Loucy (cell line): ENCODE data around the gene UPF1.

ENCODE experiments used
- H2AFZ ChIP-seq: fragments of 200-600 bp; sonication (generic); 2 replicates; pipeline ENCODE4 v1.6.0; 2016; ENCODE audit warnings: antibody characterized with exemption, mild to moderate bottlenecking, low read length, moderate library complexity
- H3F3A ChIP-seq: fragments of 200-600 bp; 2 replicates; pipeline ENCODE4 v1.6.0; 2016; ENCODE audit warnings: antibody characterized with exemption, low read depth, mild to moderate bottlenecking
- H3K27me3 ChIP-seq: fragments of 200-600 bp; sonication (generic); 2 replicates; pipeline ENCODE4 v1.6.1; 2014; ENCODE audit warnings: low read length, mild to moderate bottlenecking; ENCODE audit not compliant: insufficient read depth, poor library complexity, severe bottlenecking
- H3K36me3 ChIP-seq: fragments of 200-600 bp; sonication (generic); 2 replicates; pipeline ENCODE4 v1.6.1; 2016; ENCODE audit warnings: low read length; ENCODE audit not compliant: insufficient read depth
- H3K4me1 ChIP-seq: fragments of 200-600 bp; sonication (generic); 2 replicates; pipeline ENCODE4 v1.5.1; 2014; ENCODE audit warnings: low read length, mild to moderate bottlenecking; ENCODE audit not compliant: insufficient read depth, poor library complexity, severe bottlenecking
- H3K4me2 ChIP-seq: fragments of 200-600 bp; sonication (generic); 2 replicates; pipeline ENCODE4 v1.6.0; 2014; ENCODE audit warnings: antibody characterized with exemption, low read length, low read depth, mild to moderate bottlenecking; ENCODE audit not compliant: poor library complexity, severe bottlenecking
- H3K4me3 ChIP-seq: fragments of 200-600 bp; sonication (generic); 2 replicates; pipeline ENCODE4 v1.5.1; 2014; ENCODE audit warnings: low read length, mild to moderate bottlenecking, mixed read lengths; ENCODE audit not compliant: poor library complexity, severe bottlenecking
- H3K79me2 ChIP-seq: fragments of 200-600 bp; sonication (generic); 2 replicates; pipeline ENCODE4 v1.6.1; 2014; ENCODE audit warnings: low read length; ENCODE audit not compliant: insufficient read depth
- H3K9ac ChIP-seq: fragments of 200-600 bp; sonication (generic); 2 replicates; pipeline ENCODE4 v1.6.0; 2014; ENCODE audit warnings: mild to moderate bottlenecking, low read depth, low read length, moderate library complexity; ENCODE audit not compliant: poor library complexity, severe bottlenecking
- H3K9me2 ChIP-seq: fragments of 200-600 bp; sonication (generic); replicated peaks from 2 replicates; pipeline ENCODE4 v1.6.1; 2016; ENCODE audit warnings: low read depth, low read length, mixed read lengths
- H3K9me3 ChIP-seq: fragments of 200-600 bp; sonication (generic); 2 replicates; pipeline ENCODE4 v1.6.1; 2014; ENCODE audit warnings: mild to moderate bottlenecking, antibody characterized with exemption, low read length, low read depth; ENCODE audit not compliant: insufficient read depth
- H4K20me1 ChIP-seq: fragments of 200-600 bp; sonication (generic); 2 replicates; pipeline ENCODE4 v1.6.0; 2014; ENCODE audit warnings: antibody characterized with exemption, low read length, mild to moderate bottlenecking; ENCODE audit not compliant: insufficient read depth, poor library complexity, severe bottlenecking
- CTCF ChIP-seq: fragments of 200-600 bp; sonication (generic); conservative IDR thresholded peaks from 2 replicates; pipeline ENCODE4 v1.5.1; 2014; ENCODE audit warnings: mild to moderate bottlenecking, antibody characterized with exemption, low read length
- EZH2phosphoT487 ChIP-seq: fragments of 200-600 bp; IDR thresholded peaks from 2 replicates; pipeline ENCODE4 v1.6.1; 2018; ENCODE audit warnings: antibody characterized with exemption, mild to moderate bottlenecking, moderate library complexity, borderline replicate concordance

The UPF1 gene

DNA sequence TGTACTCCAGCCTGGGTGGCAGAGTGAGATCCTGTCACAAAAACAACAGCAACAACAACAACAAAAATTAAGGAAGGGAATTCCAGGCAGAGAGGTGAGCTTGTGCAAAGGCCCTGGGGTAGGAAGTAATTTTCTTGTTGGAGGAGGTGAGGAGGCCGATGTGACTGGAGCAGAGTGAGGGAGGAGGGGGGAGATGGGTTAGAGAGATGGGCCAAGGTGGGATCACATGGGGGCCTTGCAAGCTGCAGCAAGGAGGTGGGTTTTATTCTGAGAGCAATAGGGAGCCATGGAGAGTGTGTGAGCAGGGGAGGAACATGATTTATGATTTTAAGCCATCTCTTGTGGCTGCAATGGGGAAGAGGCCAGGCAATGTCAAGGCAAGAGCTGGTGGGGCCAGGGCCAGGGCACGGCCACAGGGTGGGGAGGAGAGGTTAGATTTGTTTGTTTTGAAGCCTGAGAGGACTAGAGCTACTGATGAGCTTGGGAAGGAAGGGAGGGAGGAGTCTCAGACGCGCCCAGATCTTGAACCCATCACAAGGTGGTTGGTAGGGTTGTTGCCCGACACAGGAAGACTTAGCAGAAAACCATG is 28.1 kb upstream of the UPF1 start:
- Histone ChIP-seq H4K20me1 (no peaks in the 10 kb centered on the region), H3K4me3 (no peak overlapping the region), H3K9me3 (no peaks in the 10 kb centered on the region), H3K79me2 (no peaks in the 10 kb centered on the region), H3K36me3 (no peaks in the 10 kb centered on the region), H3F3A (no peaks in the 10 kb centered on the region), H3K4me1 (no peaks in the 10 kb centered on the region), H3K4me2 (no peak overlapping the region), H3K27me3 (no peaks in the 10 kb centered on the region), H3K9me2 (no peaks in the 10 kb centered on the region), H2AFZ (no peak overlapping the region), H3K9ac (no peak overlapping the region)
- TF ChIP-seq CTCF, result no peak
- no peak for TF ChIP-seq EZH2phosphoT487

DNA sequence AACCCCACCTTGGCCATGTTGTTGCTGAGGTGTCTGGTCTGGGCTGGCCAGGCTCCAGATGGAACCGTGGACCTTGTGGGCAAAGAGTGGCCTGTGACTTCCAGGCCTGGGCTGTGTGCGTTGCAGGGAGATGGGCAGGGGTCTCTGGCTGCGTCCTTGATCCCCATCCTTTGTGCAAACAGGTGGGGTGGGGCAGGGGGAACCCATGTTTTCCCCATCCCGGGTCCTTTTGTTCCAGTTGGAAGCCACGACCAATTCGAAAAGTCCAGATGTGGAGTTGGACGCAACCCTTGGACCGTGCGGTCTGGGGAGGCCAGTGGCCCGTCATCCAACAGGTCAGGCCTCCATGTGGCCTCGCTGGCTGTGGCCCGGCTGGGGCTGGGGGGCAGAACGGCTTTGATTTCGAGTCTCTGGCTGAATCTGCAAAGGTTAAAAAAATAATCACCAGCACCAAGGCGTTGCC is 27.6 kb upstream of the UPF1 start:
- no peaks in the 10 kb centered on the region for H3F3A ChIP-seq
- H3K9me3 ChIP-seq, result no peaks in the 10 kb centered on the region
- H3K4me2 ChIP-seq, result no peak overlapping the region
- no peak overlapping the region for H3K9ac ChIP-seq
- H3K9me2 ChIP-seq, result no peaks in the 10 kb centered on the region
- H3K27me3 ChIP-seq, result no peaks in the 10 kb centered on the region
- H4K20me1 ChIP-seq, result no peaks in the 10 kb centered on the region
- no peaks in the 10 kb centered on the region for H3K36me3 ChIP-seq
- no peaks in the 10 kb centered on the region for H3K79me2 ChIP-seq
- no peak overlapping the region for H2AFZ ChIP-seq
- H3K4me1 ChIP-seq, result no peaks in the 10 kb centered on the region
- no peak overlapping the region for H3K4me3 ChIP-seq
- no peak for TF ChIP-seq CTCF
- TF ChIP-seq EZH2phosphoT487, result no peak

DNA sequence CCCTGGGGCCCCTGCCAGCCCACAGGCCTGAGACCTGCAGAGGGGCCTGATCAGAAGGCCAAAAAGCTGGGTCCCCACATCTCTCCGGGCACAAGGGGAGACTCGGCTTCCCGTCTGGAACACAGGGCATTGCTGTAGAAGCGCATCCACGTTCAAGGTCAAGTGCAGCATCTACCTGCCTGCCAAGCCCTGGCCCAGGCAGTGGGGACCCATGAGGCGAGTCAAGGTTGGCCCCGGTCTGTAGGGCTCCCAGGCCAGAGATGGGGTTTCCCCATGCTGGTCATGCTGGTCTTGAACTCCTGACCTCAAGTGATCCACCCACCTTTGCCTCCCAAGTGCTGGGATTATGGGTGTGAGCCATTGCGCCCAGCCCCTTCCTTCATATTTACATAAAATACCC is 27.1 kb upstream of the UPF1 start:
- H3K27me3 ChIP-seq, result no peaks in the 10 kb centered on the region
- H3K4me2 ChIP-seq, result no peak overlapping the region
- H3K4me3 ChIP-seq, result no peak overlapping the region
- no peaks in the 10 kb centered on the region for H3K79me2 ChIP-seq
- H3K4me1 ChIP-seq, result no peaks in the 10 kb centered on the region
- H3K9me3 ChIP-seq, result no peaks in the 10 kb centered on the region
- no peaks in the 10 kb centered on the region for H3K9me2 ChIP-seq
- no peaks in the 10 kb centered on the region for H3K36me3 ChIP-seq
- H3F3A ChIP-seq, result no peaks in the 10 kb centered on the region
- H2AFZ ChIP-seq, result no peak overlapping the region
- no peaks in the 10 kb centered on the region for H4K20me1 ChIP-seq
- H3K9ac ChIP-seq, result no peak overlapping the region
- TF ChIP-seq EZH2phosphoT487, result no peak
- TF ChIP-seq CTCF, result no peak
